Measurements from ENCODE around the gene HSPG2.
A peak's percentile ranks its signal among the peaks of the same experiment; 100 is the strongest.
"Not testable (repeated sequence)": the region's sequence is repeated elsewhere in the genome, so short reads cannot be mapped to it uniquely, and the experiment has no call there.

HSPG2 gene

GRCh38 chr1:21955501-21956281, 18.6 kb upstream of the HSPG2 start:
- no peak for DNase-seq (ENCODE audit: low read depth)

GRCh38 chr1:21955058-21955457, 17.9 kb upstream of the HSPG2 start:
- DNase-seq (ENCODE audit: low read depth) = no peak

- no peak for DNase-seq (ENCODE audit: low read depth)
Observed at GRCh38 chr1:21952786-21953520, 15.8 kb upstream of the HSPG2 start.

- no peak for DNase-seq (ENCODE audit: low read depth)
Observed at GRCh38 chr1:21951226-21951870, 14.2 kb upstream of the HSPG2 start.

- DNase-seq (ENCODE audit: low read depth) = no peak
Observed at GRCh38 chr1:21950734-21951133, 13.6 kb upstream of the HSPG2 start.

- DNase-seq (ENCODE audit: low read depth) = no peak
Observed at GRCh38 chr1:21946836-21947587, 9.9 kb upstream of the HSPG2 start.

GRCh38 chr1:21944733-21945073, 7.6 kb upstream of the HSPG2 start:
- DNase-seq (ENCODE audit: low read depth) = no peak

GRCh38 chr1:21942959-21943640, 6.0 kb upstream of the HSPG2 start:
- not testable (repeated sequence) for DNase-seq (ENCODE audit: low read depth)

- DNase-seq (ENCODE audit: low read depth) = no peak
Observed at GRCh38 chr1:21942464-21942863, 5.4 kb upstream of the HSPG2 start.

- no peak for DNase-seq (ENCODE audit: low read depth)
Observed at GRCh38 chr1:21941370-21941769, 4.3 kb upstream of the HSPG2 start.

GRCh38 chr1:21940492-21940891, 3.4 kb upstream of the HSPG2 start:
- no peak for DNase-seq (ENCODE audit: low read depth)

GRCh38 chr1:21939650-21940374, 2.7 kb upstream of the HSPG2 start:
- DNase-seq (ENCODE audit: low read depth) = peak; percentile 84

- no peak for DNase-seq (ENCODE audit: low read depth)
Observed at GRCh38 chr1:21938732-21939538, 1.8 kb upstream of the HSPG2 start.

GRCh38 chr1:21937372-21938121, 437 bp upstream of the HSPG2 start:
- DNase-seq (ENCODE audit: low read depth) = peak; percentile 50

GRCh38 chr1:21936366-21937031, 611 bp downstream of the HSPG2 start:
- DNase-seq (ENCODE audit: low read depth) = no peak

GRCh38 chr1:21935891-21936365, 1.2 kb downstream of the HSPG2 start:
- DNase-seq (ENCODE audit: low read depth) = no peak

GRCh38 chr1:21935393-21935804, 1.7 kb downstream of the HSPG2 start:
- DNase-seq (ENCODE audit: low read depth) = no peak

GRCh38 chr1:21933397-21934248, 3.5 kb downstream of the HSPG2 start:
- no peak for DNase-seq (ENCODE audit: low read depth)

Data from fibroblast of the conjunctiva (primary cell).